GM12874 (cell line): Measurements from ENCODE around the gene PRPF39.

Source experiments
- TF ChIP-seq, protein P1 (sequence below): IDR thresholded peaks from 2 replicates; pipeline ENCODE4 v1.5.1; 2011; ENCODE audit warnings: low read depth, mild to moderate bottlenecking, control low read depth, low read length, moderate library complexity; ENCODE audit not compliant: insufficient read depth

Gene PRPF39

DNA sequence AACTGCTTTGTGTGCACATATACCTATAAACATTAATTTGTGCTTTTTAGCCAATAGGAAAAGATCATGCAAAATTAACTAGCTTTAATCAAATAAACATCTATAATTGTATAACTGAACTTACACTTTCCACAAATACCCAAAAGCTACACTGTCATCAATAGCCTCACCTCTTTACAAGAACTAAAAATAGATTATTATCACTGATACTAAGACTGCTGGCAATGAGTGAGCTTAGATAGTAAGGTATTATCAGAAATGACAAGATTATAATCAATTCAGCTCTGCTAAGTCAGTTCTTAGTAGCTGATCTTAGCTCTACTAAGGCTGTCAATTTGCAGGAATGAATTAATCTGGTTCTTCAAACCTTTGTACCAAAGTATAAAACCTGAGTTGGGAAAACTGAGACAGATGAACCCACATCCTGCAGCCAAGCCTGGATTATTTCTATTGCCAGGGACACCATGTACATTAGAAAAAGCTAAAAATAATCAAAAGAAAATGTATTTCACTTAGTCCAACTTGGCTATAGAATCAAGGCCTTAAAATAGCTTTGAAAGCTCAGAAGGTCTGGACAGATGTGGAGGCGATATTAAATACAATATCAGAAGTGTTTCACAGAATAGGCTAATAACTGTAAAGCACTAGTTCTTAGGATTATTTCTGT is 45.2 kb downstream of the PRPF39 start:
- TF ChIP-seq, protein P1, sequence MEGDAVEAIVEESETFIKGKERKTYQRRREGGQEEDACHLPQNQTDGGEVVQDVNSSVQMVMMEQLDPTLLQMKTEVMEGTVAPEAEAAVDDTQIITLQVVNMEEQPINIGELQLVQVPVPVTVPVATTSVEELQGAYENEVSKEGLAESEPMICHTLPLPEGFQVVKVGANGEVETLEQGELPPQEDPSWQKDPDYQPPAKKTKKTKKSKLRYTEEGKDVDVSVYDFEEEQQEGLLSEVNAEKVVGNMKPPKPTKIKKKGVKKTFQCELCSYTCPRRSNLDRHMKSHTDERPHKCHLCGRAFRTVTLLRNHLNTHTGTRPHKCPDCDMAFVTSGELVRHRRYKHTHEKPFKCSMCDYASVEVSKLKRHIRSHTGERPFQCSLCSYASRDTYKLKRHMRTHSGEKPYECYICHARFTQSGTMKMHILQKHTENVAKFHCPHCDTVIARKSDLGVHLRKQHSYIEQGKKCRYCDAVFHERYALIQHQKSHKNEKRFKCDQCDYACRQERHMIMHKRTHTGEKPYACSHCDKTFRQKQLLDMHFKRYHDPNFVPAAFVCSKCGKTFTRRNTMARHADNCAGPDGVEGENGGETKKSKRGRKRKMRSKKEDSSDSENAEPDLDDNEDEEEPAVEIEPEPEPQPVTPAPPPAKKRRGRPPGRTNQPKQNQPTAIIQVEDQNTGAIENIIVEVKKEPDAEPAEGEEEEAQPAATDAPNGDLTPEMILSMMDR: no peak

DNA sequence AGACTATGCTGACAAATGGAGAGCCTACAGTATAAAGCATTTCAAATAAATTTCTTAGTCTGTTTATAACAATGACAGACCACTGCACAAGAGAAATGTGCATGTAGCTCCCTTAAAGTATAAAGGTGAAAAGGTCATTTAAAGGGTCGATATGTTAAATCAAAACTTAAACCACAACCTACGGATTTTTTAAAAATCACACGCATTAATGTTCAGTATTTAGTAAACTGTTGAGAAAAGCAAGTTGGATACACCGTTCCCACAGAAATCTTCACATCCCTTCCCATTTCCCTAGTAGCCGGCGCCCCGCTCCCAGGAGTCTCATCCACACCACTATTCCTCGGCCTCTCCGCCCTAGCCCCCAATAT is 49.8 kb downstream of the PRPF39 start:
- TF ChIP-seq, protein P1: no peak

DNA sequence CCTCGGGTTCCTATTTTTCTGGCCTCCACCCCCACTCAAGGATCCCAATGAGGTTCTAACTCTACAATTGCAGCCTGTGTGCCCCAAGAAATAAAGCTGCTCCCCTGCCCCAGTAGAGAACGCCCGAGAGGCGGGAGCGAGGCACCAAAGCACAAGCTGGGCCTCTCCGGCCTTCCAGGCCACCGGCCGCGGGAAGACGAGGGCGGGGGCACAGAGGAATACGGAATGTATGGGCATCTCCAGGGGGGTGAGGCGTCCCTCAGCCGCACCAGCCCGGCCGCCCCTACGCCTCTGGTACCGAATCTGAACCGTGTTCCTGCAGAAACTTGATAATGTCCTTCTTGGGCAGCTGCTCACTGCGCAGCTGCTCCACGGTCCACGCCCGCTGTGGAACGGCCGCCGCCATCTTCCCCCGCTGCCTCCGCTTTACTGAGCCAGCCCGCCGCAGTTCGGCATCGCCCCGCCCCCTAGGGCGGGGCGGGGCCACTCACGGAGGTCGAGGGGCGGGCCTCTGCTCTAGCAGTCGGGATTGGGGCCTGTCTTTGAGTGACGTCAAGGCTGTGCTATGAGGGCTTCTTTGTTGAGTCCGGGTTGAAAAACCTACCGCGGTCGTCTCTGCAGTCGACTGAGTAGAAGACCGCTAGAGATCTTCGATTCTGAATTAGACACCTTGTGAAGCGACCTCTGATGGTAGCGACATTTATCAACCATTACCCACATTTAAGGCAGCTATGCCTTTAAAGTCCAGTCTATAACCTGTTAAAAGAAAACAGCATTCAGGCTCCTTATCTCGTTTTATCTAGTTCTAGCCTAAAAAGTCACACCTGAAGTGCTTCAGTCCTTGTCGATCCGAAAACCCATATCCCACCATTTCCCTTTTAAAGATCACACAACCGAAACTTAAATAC is 50.4 kb downstream of the PRPF39 start, which contains the start of gene FKBP3:
Gene FKBP3 (minus strand): TSS at position 431 of the 908 bp plus-strand sequence. CDS start 25 bp downstream, at position 406.
- TF ChIP-seq, protein P1: peak; percentile 21

DNA sequence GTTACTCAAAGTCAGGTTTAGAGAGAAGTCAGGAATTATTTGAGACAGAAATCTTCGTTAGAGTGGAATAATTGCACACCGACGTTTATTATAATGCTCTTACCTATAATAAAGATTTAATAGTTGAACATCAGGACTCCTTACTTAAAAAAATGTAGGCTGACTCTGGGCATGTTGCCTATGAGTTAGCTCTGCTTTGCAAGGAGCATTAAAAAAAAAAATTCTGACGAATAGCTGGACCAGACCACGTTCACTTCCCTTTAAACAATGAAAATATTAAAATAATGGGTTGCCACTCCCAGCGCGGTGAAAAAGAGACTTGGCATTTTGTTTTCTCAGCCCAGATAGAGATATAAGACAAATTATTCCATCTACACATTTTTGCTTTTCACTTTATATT is 51.2 kb downstream of the PRPF39 start:
- TF ChIP-seq, protein P1: no peak

DNA sequence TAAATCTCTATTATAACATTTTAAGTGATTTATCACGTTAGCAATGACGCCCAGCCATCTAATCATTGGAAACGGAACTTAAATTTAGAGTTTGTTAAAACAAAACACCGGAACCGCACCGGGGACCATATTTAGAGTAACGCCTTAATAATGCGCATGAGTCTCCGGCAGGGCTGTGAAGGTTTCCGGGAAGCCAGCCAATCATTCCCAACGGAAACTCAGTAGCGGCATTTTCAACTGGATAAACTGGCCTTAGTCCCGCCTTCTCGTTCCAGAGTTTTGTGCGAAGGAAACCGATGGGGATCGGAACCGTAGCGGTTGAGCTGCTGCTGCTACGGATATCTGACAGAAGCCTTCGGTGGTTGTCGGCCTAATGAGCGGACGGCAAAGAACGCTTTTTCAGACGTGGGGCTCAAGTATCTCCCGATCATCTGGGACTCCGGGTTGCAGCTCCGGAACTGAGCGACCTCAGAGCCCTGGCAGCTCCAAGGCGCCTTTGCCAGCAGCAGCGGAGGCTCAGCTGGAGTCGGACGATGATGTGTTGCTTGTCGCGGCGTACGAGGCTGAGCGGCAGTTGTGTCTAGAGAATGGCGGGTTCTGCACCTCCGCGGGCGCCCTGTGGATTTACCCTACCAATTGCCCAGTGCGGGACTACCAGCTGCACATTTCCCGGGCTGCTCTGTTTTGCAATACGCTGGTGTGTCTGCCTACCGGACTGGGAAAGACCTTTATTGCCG is 51.9 kb downstream of the PRPF39 start, which contains the start of gene FANCM:
Gene FANCM (plus strand): TSS at position 272 of the 737 bp plus-strand sequence. CDS start 102 bp downstream, at position 374.
- TF ChIP-seq, protein P1: no peak

DNA sequence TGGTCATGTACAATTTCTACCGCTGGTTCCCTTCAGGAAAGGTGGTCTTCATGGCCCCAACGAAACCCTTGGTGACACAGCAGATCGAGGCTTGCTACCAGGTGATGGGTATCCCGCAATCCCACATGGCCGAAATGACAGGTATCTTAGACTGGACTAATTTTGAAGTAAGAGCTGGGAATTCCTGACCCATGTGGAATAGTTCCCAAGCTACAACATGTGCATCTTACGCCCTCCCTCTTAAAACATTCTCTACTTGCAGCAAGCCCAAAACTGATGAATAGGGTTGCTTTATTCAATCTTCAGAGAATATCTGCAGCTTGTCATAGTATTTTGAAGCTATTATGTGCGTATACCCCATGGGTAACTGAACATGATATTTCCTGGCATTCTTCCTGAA is 52.5 kb downstream of the PRPF39 start:
- TF ChIP-seq, protein P1: no peak

DNA sequence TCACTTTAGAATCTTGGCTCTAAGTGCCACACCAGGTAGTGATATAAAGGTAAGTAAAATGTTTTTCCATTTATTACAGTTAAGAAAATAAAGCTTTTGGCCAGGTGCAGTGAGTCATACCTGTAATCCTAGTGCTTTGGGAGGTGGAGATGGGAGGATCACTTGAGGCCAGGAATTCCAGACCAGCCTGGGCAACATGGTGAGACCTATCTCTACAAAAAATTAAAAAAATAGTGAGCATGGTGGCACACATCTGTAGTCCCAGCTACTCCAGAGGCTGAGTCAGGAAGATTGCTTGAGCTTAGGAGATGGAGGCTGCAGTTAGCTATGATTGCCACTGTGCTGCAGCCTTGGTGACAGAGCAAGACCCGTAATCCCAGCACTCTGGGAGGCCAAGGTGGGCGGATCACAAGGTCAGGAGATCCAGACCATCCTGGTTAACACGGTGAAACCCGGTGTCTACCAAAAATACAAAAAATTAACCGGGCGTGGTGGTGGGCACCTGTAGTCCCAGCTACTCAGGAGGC is 56.8 kb downstream of the PRPF39 start:
- TF ChIP-seq, protein P1: no peak
